ENCODE results near the gene SGK1.

SGK1 gene

GRCh38 chr6:134196568-134197193, 121.2 kb downstream of the SGK1 start:
- Histone ChIP-seq H3K27ac (ENCODE audit: extremely low read depth, low read depth, low read length) (no peak overlapping the region), H3K4me3 (ENCODE audit: low read depth, low read length) (no peak overlapping the region), H3K4me1 (ENCODE audit: control insufficient read depth, insufficient read depth, low read length) (no peaks in the 10 kb centered on the region), H3K9me3 (ENCODE audit: control insufficient read depth, insufficient read depth, low read depth, low read length) (no peaks in the 10 kb centered on the region), H3K36me3 (ENCODE audit: control insufficient read depth in 2 of 2, insufficient read depth in 1 of 2, low read length in 2 of 2) (no peaks in the 10 kb centered on the region)
- ChIA-PET POLR2A (no interaction called here), CTCF (interaction anchor here (0.7 to 2.4 kb wide), 2 partner anchors 19 to 444 kb away, joined by 3 to 9 read pairs; no protein-coding TSS in a partner anchor)
- TF ChIP-seq ZSCAN30 (tag by site-specific recombination; IDR thresholded peaks at IDR 0.05): no peak
- no peak for TF ChIP-seq KLF16 (tag by site-specific recombination; IDR thresholded peaks at IDR 0.05)
- no peak for TF ChIP-seq ZNF311 (tag by site-specific recombination; IDR thresholded peaks at IDR 0.05; ENCODE audit: borderline replicate concordance)
- TF ChIP-seq ZNF280D (tag by site-specific recombination; IDR thresholded peaks at IDR 0.05): no peak
- no peak for TF ChIP-seq ZBTB44 (tag by site-specific recombination; IDR thresholded peaks at IDR 0.05)
- TF ChIP-seq ZNF639 (tag by site-specific recombination; IDR thresholded peaks at IDR 0.05): no peak
- no peak for TF ChIP-seq ZNF629 (tag by site-specific recombination; IDR thresholded peaks at IDR 0.05)
- TF ChIP-seq ZNF19 (tag by site-specific recombination; IDR thresholded peaks at IDR 0.05; ENCODE audit: low read depth): no peak
- no peak for TF ChIP-seq ZNF248 (tag by site-specific recombination; IDR thresholded peaks at IDR 0.05)
- no peak for TF ChIP-seq KLF10 (tag by site-specific recombination; IDR thresholded peaks at IDR 0.05)
- no peak for TF ChIP-seq SALL2 (tag by site-specific recombination; IDR thresholded peaks at IDR 0.05; ENCODE audit: borderline replicate concordance)
- no peak for TF ChIP-seq ZBTB20 (tag by site-specific recombination; IDR thresholded peaks at IDR 0.05)
- no peak for TF ChIP-seq ZNF157 (tag by site-specific recombination; IDR thresholded peaks at IDR 0.05)
- TF ChIP-seq BCL11B (tag by site-specific recombination; IDR thresholded peaks at IDR 0.05; ENCODE audit: low read depth): no peak
- TF ChIP-seq ZNF623 (tag by site-specific recombination; IDR thresholded peaks at IDR 0.05): no peak

GRCh38 chr6:134195985-134196384, 121.9 kb downstream of the SGK1 start:
- ChIA-PET POLR2A (no interaction called here), CTCF (interaction anchor here (0.7 to 2.4 kb wide), 4 partner anchors 11 to 445 kb away, joined by 3 to 9 read pairs (median 4); no protein-coding TSS in a partner anchor)
- Histone ChIP-seq H3K36me3 (ENCODE audit: control insufficient read depth in 2 of 2, insufficient read depth in 1 of 2, low read length in 2 of 2) (no peaks in the 10 kb centered on the region), H3K4me1 (ENCODE audit: control insufficient read depth, insufficient read depth, low read length) (no peaks in the 10 kb centered on the region), H3K27ac (ENCODE audit: extremely low read depth, low read depth, low read length) (no peak overlapping the region), H3K4me3 (ENCODE audit: low read depth, low read length) (no peak overlapping the region), H3K9me3 (ENCODE audit: control insufficient read depth, insufficient read depth, low read depth, low read length) (no peaks in the 10 kb centered on the region)
- TF ChIP-seq ZNF560 (tag by site-specific recombination; IDR thresholded peaks at IDR 0.05; ENCODE audit: borderline replicate concordance) (no peak), SP7 (tag by site-specific recombination; IDR thresholded peaks at IDR 0.05) (no peak), ZNF548 (tag by site-specific recombination; IDR thresholded peaks at IDR 0.05) (no peak), ELK4 (IDR thresholded peaks at IDR 0.05; ENCODE audit: borderline replicate concordance, low read depth, low read length) (no peak), ZNF433 (tag by site-specific recombination; IDR thresholded peaks at IDR 0.05; ENCODE audit: low read depth) (no peak), ZNF362 (tag by site-specific recombination; IDR thresholded peaks at IDR 0.05) (no peak), ZFP37 (tag by site-specific recombination; IDR thresholded peaks at IDR 0.05) (no peak), GLIS1 (tag by site-specific recombination; IDR thresholded peaks at IDR 0.05) (no peak), PRDM1 (tag by site-specific recombination; IDR thresholded peaks at IDR 0.05) (no peak), ZNF792 (tag by site-specific recombination; IDR thresholded peaks at IDR 0.05) (no peak), ZNF169 (tag by site-specific recombination; IDR thresholded peaks at IDR 0.05) (no peak), ZNF600 (tag by site-specific recombination; IDR thresholded peaks at IDR 0.05) (no peak)

Data from HEK293 (cell line).